Motor neuron (in vitro differentiated cells): Measurements from ENCODE around the gene BIRC3. TPM values are rescaled to one million over a fixed set of nuclear protein-coding genes. Genes with fewer than 3 reads are reported as not detected.
A peak's percentile ranks its signal among the peaks of the same experiment; 100 is the strongest.

Experiments
- ATAC-seq, 8 experiments: fragments of 200-7000 bp; cut with Tn5 transposase; replicated peaks in 6 of 8; 2 replicates each; pipeline ENCODE4 v1.8.0; 2021; ENCODE audit warnings: mild to moderate bottlenecking in 8 of 8, moderate library complexity in 8 of 8
- H3K27ac ChIP-seq, 2 donors: fragments of 250-450 bp; sonication (Bioruptor Pico); 2 replicates each; pipeline ENCODE4 v1.9.0; 2021; ENCODE audit warnings: antibody characterized with exemption in 2 of 2, mild to moderate bottlenecking in 2 of 2, moderate library complexity in 1 of 2
- H3K4me1 ChIP-seq, 2 donors: fragments of 250-450 bp; sonication (Bioruptor Pico); replicated peaks in 1 of 2; 2 replicates each; pipeline ENCODE4 v1.6.1; 2021; ENCODE audit warnings: antibody characterized with exemption in 2 of 2, mild to moderate bottlenecking in 2 of 2, moderate library complexity in 1 of 2
- H3K4me3 ChIP-seq, 5 donors: fragments of 250-450 bp; sonication (Bioruptor Pico); 2 replicates each; pipeline ENCODE4 v1.9.0; 2021; ENCODE audit warnings: antibody characterized with exemption in 5 of 5, mild to moderate bottlenecking in 5 of 5, moderate library complexity in 4 of 5
- WGBS, 10 experiments: fragments of 450-650 bp; shearing (Covaris generic); methylation state at CpG; one replicate each; pipeline ENCODE4 v1.0.0; 2022; 5-methylcytosine and 5-hydroxymethylcytosine counted together
- in situ Hi-C, 9 experiments: fragments of 400-800 bp; cut with MboI; loops; one replicate each; pipeline ENCODE4 v1.15.0; 2021; ENCODE audit warnings: low sequenced_read_pairs in 9 of 9, low pct_unique_long_range_greater_than_20kb in 2 of 9; ENCODE audit not compliant: unreplicated experiment in 9 of 9
- total RNA-seq, 8 experiments: library from RNA; unstranded; fragments of 300-600 nt; gene quantifications; 2 replicates each; pipeline versions ENCODE4 v1.2.3 to v1.2.4, GENCODE V29; 2022

The BIRC3 gene
- total RNA-seq, 8 experiments from 2014 or later = 0.11 to 2.2 (median 0.49) TPM

- H3K4me1 ChIP-seq = peaks cover 5 to 6% of the 10 kb centered on the region in 2 donors
- WGBS, 10 experiments = 72 to 100% (median 94%) methylated on average over 3 to 7 of the region's 8 CpGs; no CpG with 5 or more reads in 1 of the 10 experiments
Measured at GRCh38 chr11:102387043-102387781, 69.9 kb downstream of the BIRC3 start.

More at GRCh38 chr11:102387043-102387781, 69.9 kb downstream of the BIRC3 start:
- H3K4me3 ChIP-seq = no peak overlapping the region
- peak in 2 of 8 experiments; percentile 32 to 78 for ATAC-seq
- in situ Hi-C loops = loop anchor here in 3 of 9 experiments (25.0 kb wide), 1 partner anchor 100 kb away; no protein-coding TSS in a partner anchor
- H3K27ac ChIP-seq = no peak overlapping the region

Other genes starting within 250 kb of the BIRC3 start
- gene YAP1, start 207.0 kb upstream of the BIRC3 start, total RNA-seq = 10 to 100 TPM; 13.4 to 83.0 (median 43.5) TPM
- gene BIRC2, start 29.7 kb downstream of the BIRC3 start, total RNA-seq = 10 to 100 TPM; 22.1 to 65.0 (median 49.4) TPM
- gene TMEM123, start 135.3 kb downstream of the BIRC3 start, total RNA-seq = 100 to 1,000 TPM in 2 of 8 experiments, 10 to 100 TPM in 6; 18.3 to 123 (median 60.0) TPM
- gene MMP7, start 213.3 kb downstream of the BIRC3 start, total RNA-seq = under 1 TPM in 1 of 8 experiments, not detected in 7; 0.86 TPM